PC-3 (cell line): ENCODE data around the gene CBL. TPM values are rescaled to one million over a fixed set of nuclear protein-coding genes. Genes with fewer than 3 reads are reported as not detected.

Source experiments
- ATAC-seq: fragments of 200-7000 bp; cut with Tn5 transposase; 2 replicates; pipeline ENCODE4 v1.9.1; 2020; ENCODE audit warnings: mild to moderate bottlenecking, moderate library complexity
- BruUV-seq: library from RNA; stranded (reverse); fragments of 400-500 nt; replicated peaks from 2 replicates; lab custom pipeline; 2021; lab: Mats Ljungman, UMichigan
- CTCF ChIA-PET: fragments of 300-600 bp; sonication (Branson Sonifier 250); formaldehyde crosslinking; loops from one replicate; lab custom pipeline; 2022; ENCODE audit warnings: antibody characterized with exemption; lab: Charles Lee
- POLR2A ChIA-PET: fragments of 300-600 bp; sonication (Branson Sonifier 250); formaldehyde crosslinking; loops from one replicate; lab custom pipeline; 2022; ENCODE audit warnings: antibody characterized with exemption; ENCODE audit not compliant: unreplicated experiment; lab: Charles Lee
- DNase-seq: peaks from one replicate; pipeline ENCODE4 v3.0.0-alpha.2; 2015
- H2AFZ ChIP-seq: fragments of 300-600 bp; sonication (generic); 2 replicates; pipeline ENCODE4 v1.6.0; 2016; ENCODE audit warnings: antibody characterized with exemption, low read length
- H3F3A ChIP-seq: fragments of 300-600 bp; sonication (generic); one replicate; pipeline ENCODE4 v1.6.0; 2017; ENCODE audit warnings: antibody characterized with exemption, low read length, control low read depth, mild to moderate bottlenecking; ENCODE audit not compliant: unreplicated experiment
- H3K27ac ChIP-seq: fragments of 300-600 bp; sonication (generic); 2 replicates; pipeline ENCODE4 v1.5.1; 2016; ENCODE audit warnings: mild to moderate bottlenecking, low read length
- H3K27me3 ChIP-seq: fragments of 300-600 bp; sonication (generic); 2 replicates; pipeline ENCODE4 v1.6.1; 2016; ENCODE audit warnings: low read length, mixed read lengths
- H3K36me3 ChIP-seq: fragments of 300-600 bp; sonication (generic); 2 replicates; pipeline ENCODE4 v1.6.1; 2016; ENCODE audit warnings: low read depth, mixed run types, low read length, mixed read lengths
- H3K4me1 ChIP-seq: fragments of 300-600 bp; sonication (generic); 2 replicates; pipeline ENCODE4 v1.5.1; 2016; ENCODE audit warnings: low read length; ENCODE audit not compliant: insufficient read depth
- H3K4me2 ChIP-seq: fragments of 300-600 bp; sonication (generic); 2 replicates; pipeline ENCODE4 v1.6.0; 2016; ENCODE audit warnings: low read length
- H3K4me3 ChIP-seq: fragments of 300-600 bp; sonication (generic); 2 replicates; pipeline ENCODE4 v1.5.1; 2016; ENCODE audit warnings: mild to moderate bottlenecking, low read length, mixed read lengths
- H3K79me2 ChIP-seq: fragments of 300-600 bp; sonication (generic); 2 replicates; pipeline ENCODE4 v1.6.1; 2017; ENCODE audit warnings: low read length, mixed read lengths
- H3K9ac ChIP-seq: fragments of 300-600 bp; sonication (generic); 2 replicates; pipeline ENCODE4 v1.6.0; 2016; ENCODE audit warnings: mild to moderate bottlenecking, low read length
- H3K9me2 ChIP-seq: fragments of 300-600 bp; sonication (generic); replicated peaks from 2 replicates; pipeline ENCODE4 v1.6.1; 2016; ENCODE audit warnings: mixed run types, low read length, mixed read lengths
- H3K9me3 ChIP-seq: fragments of 300-600 bp; sonication (generic); 2 replicates; pipeline ENCODE4 v1.6.1; 2016; ENCODE audit warnings: low read length, mixed read lengths
- H4K20me1 ChIP-seq: fragments of 300-600 bp; sonication (generic); 2 replicates; pipeline ENCODE4 v1.6.1; 2016; ENCODE audit warnings: low read length, mixed read lengths
- CTCF ChIP-seq: fragments of 300-600 bp; sonication (generic); conservative IDR thresholded peaks from 2 replicates; pipeline ENCODE4 v1.5.1; 2017; ENCODE audit warnings: antibody characterized with exemption, low read depth, mild to moderate bottlenecking, low read length
- EZH2 ChIP-seq: fragments of 300-600 bp; sonication (generic); IDR thresholded peaks from one replicate; pipeline ENCODE4 v1.6.1; 2017; ENCODE audit warnings: antibody characterized with exemption, mild to moderate bottlenecking, low read length; ENCODE audit not compliant: unreplicated experiment
- EZH2phosphoT487 ChIP-seq: fragments of 300-600 bp; sonication (generic); IDR thresholded peaks from 2 replicates; pipeline ENCODE4 v1.6.1; 2018; ENCODE audit warnings: mild to moderate bottlenecking, antibody characterized with exemption, low read length, borderline replicate concordance
- intact Hi-C: fragments of 100-400 bp; cut with micrococcal nuclease; formaldehyde crosslinking; loops from 2 replicates; pipeline ENCODE4 v1.9.0; 2023
- total RNA-seq: library from RNA; depleted of rRNA; stranded (reverse); fragments of >200 nt; gene quantifications from 2 replicates; pipeline ENCODE4 v1.2.3, GENCODE V29; 2014

CBL gene
- total RNA-seq, 1 experiment from 2014 or later: 11.4 TPM

GRCh38 chr11:119332111-119332765 is 126.1 kb downstream of the CBL start:
- no peaks in the 10 kb centered on the region for H3K27me3 ChIP-seq
- H4K20me1 ChIP-seq: no peaks in the 10 kb centered on the region
- no peak overlapping the region for H3K4me2 ChIP-seq
- H3K27ac ChIP-seq: no peak overlapping the region
- no TSS peak for BruUV-seq
- CTCF ChIA-PET: no interaction called here
- H3K36me3 ChIP-seq: no peaks in the 10 kb centered on the region
- H3F3A ChIP-seq: no peaks in the 10 kb centered on the region
- no peak overlapping the region for H3K9ac ChIP-seq
- intact Hi-C loops: no loop called here
- peaks cover 28% of the 10 kb centered on the region for H3K79me2 ChIP-seq
- H3K9me3 ChIP-seq: no peaks in the 10 kb centered on the region
- H3K4me3 ChIP-seq: no peak overlapping the region
- no peak for TF ChIP-seq EZH2
- no peak for TF ChIP-seq EZH2phosphoT487
- TF ChIP-seq CTCF: no peak
- no peak for ATAC-seq
- POLR2A ChIA-PET: no interaction called here
- no peaks in the 10 kb centered on the region for H3K9me2 ChIP-seq
- no peak for DNase-seq
- peaks cover 29% of the 10 kb centered on the region for H3K4me1 ChIP-seq
- no peak overlapping the region for H2AFZ ChIP-seq

DNA sequence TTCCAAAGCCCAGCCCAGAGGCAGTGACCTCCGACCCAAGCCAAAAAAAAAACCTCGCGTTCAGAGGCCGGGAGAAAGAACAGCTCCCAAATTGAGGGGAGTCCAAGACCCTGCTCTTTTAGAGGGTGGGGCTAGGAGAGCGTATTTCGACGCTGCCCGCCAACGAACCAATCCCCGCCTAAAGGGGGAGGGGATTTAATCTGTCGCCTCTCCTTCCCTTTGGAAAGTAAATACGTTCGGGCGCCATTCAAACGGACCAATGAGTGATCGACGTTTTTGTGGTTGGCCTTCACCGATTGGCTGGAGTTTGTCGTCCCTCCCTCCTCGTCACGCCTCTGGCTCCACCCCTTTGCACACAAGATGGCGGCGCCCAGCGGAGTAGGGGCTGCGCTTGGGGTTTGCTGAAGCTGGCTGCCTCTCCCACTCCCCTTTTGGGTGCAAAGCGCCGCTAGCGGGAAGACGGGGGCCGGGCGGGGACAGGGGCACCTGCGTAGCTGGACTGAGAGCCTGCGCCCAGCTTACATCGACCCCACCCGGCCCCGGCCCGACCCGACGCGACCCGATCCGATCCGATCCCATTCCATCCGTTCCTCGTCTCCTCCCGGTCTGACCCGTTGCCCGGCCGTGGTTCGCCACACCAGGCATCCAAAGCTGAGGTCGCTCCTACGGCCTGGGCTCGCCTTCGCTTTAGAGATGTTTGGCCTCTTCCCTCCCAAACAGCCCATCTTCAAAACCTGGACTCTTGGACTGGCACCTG is 128.2 kb downstream of the CBL start, which contains the start of gene RNF26:
Gene RNF26 (plus strand): TSS at position 354 of the 757 bp plus-strand sequence. CDS start 596 bp downstream, outside the sequence.
- Histone ChIP-seq H3K27ac (peak within 1 kb of the TSS; percentile 52), H3K9me2 (no peaks in the 10 kb centered on the region), H3F3A (no peaks in the 10 kb centered on the region), H3K4me3 (peak within 1 kb of the TSS; percentile 87), H4K20me1 (0 out of 2 replicates have a peak, but pooled peaks cover 5% of the 10 kb centered on the region), H2AFZ (peak within 1 kb of the TSS; percentile 91), H3K9ac (peak within 1 kb of the TSS; percentile 90), H3K4me2 (peak within 1 kb of the TSS; percentile 96), H3K79me2 (peaks cover 30% of the 10 kb centered on the region), H3K4me1 (peaks cover 42% of the 10 kb centered on the region), H3K36me3 (no peaks in the 10 kb centered on the region), H3K9me3 (no peaks in the 10 kb centered on the region), H3K27me3 (no peaks in the 10 kb centered on the region)
- TF ChIP-seq CTCF (no peak), EZH2 (no peak), EZH2phosphoT487 (no peak)
- no TSS peak for BruUV-seq
- CTCF ChIA-PET: no interaction called here
- intact Hi-C loops: loop anchor here (1.0 kb wide), 1 partner anchor 11 kb away; no protein-coding TSS in a partner anchor
- DNase-seq: peak; percentile 99
- ATAC-seq: peak; percentile 80
- POLR2A ChIA-PET: no interaction called here
